NCI-H446 treated with DMSO at 0.1 percent for 48 hours (cell line): ENCODE results near the gene PRPF6.

Experiments
- DNase-seq: peaks from one replicate; lab custom pipeline; 2025; lab: John Stamatoyannopoulos, UW

Gene PRPF6

DNA sequence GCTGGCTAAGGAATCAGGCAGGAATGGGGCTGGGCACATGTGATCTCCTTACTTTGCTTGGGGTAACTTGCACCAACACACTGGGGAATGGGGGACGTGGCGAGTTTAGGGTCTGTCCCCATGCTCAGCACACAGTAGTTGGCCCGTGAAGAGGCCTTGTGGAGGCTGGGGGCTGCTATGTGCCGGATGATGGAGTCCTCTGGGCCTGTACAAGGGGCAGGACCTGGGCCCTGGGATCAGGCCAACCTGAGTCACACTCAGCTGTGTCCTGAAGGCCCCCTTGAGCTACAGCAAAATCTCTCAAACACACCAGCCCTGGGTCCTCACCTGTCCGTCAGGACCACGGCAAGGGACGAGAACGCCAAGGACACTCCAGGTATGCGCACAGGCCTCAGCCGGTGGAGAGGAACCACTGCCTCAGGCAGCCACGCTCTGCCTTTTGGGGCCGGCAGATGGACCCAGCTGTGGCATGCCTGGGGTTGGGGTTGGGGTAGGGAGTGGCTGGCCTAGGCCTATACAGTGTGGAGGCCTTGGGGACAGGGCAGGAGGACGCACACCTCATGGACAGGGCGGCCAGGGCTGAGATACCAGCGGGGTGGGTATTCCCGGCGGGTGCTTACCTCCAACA is 35.8 kb upstream of the PRPF6 start:
- no peak for DNase-seq

DNA sequence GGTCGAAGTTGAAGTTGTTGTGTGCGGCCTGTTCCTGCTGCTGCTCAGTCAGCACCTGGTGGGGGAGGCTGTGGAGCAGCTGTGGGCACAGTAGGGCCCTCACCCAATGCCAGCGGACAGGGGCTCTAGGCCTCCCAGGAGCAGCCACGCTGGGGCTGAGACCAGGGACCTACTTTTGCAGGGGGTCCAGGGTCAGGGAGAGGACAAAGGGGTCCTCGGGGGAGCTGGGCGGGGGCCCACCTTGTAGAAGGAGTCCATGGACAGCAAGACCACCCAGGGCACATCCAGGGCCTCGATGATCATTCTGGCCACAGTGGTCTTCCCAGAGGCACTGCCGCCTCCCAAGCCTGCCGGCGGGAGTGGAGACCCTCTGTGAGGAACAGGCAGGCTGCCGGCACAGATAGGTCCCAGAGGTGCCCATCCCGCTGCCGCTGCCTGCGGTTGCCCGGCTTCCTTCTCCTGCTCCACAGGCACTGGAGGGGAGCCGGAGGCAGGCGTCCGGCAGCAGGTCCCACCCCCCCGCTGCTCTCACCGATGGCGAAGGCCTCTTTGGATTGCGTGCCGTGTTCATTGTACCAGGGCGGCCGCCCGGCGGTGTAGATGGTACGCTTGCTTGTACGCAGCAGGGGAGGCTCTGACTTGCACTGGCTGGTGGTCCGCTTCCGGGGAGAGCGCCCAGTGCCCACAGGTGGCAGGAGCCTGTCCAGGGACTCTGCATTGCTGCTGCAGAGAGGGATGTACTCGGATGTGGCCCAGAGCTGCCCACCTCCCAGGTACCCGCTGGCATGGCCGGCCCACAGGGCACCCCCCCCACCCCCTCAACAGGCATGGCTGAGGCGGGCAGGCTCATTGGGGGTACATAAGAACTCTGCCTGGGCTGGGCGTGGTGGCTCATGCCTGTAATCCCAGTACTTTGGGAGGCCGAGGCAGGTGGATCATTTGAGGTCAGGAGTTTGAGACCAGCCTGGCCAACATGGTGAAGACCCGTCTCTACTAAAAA is 34.7 kb upstream of the PRPF6 start:
- no peak for DNase-seq

DNA sequence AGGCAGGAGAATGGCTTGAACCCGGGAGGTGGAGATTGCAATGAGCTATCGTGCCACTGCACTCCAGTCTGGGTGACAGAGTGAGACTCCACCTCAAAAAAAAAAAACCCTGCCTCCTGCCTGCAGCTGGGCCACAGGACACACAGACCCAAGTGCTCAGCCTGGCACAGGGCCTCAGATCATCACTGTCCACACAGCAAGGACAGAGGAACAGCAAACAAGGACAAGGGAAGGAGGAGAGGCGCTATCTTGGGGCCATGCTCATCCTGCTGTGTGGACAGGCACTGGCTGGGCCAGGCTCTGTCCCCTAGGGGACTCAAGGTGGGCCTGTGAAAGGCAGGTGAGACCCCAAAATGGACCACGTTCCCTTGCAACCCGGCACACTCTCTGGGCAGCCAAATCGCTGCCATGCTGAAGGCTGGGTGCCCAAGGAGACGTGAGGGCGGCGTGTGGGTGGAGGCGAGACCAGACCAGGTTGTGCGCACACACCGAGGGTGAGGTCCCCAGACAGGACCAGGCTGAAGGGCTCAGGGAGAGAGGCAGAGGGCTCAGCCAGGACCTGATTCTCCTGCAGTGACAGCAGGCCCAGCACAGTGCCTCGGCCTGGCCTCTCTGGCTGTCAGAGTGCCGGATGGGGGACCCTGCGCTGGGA is 33.8 kb upstream of the PRPF6 start:
- no peak for DNase-seq

DNA sequence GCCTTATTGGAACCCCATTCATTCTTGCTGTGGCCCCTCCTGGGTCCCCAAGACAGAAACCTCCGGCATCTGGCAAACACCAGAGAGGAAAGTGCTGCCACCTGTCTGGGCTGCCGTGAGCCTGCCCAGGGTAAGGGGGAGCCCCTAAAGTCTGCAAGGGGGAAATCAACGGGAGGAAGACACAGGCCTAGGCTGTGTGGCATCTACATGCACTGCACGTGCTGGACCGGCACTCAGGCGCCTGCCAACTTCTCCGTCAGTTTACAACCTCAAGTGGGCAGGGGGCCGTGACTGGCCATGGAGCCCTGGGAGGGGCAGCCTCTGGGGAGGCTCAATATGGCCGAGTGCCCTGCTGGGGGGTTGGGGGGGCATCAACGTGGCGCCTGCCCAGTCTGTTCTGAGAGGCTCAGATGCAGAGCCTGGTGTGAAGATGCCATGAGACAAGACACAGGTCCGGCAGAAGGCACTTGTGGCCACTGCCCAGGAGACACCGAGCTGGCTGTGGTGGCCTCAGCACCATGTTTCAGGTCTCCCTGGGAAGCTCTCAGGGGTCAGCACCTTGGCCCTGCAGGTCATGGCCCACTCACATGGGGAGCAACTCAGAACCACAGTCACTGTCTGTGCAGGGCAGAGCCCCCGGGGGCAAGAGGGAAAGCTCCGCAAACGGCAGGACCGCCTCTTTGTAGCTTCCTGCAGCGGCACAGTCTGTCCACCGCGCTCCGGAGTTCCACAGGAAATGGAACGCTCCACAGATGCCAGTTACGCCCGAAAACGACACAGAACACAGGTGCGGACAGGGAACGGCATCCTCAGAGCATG is 33.1 kb upstream of the PRPF6 start:
- no peak for DNase-seq

DNA sequence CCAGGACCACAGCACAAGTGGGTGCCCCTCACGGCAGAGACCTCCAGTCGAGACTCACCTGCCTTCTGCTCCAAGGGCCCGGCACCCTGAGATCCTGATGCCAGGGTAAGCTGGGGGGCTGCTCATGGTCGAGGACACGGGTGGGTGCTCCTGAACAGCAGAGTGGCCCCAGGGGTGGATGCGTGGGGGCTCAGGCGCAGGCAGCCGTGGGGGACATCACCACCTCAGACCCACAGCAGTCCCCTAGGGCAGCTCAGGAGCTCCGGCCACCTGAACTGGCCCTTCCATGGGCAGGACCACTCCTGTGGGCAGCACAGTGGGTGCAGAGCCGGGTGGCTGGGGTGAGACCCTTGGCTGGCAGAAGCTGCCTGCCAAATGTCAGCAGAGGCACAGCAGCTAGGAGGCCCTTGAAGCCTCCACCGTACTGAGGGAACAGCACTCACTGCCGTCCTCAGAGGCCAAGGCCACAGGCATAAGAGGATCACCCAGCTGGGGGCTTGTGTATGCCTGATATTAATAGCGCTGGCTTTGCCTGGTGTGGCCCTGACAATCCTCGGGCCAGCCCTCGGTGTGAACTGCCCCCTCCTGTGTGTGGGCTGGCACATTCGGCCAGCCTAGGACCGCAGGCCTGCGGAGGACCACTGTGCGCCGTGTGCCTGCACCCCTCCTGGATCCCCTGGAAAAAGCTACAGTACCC is 30.1 kb upstream of the PRPF6 start:
- DNase-seq = no peak

DNA sequence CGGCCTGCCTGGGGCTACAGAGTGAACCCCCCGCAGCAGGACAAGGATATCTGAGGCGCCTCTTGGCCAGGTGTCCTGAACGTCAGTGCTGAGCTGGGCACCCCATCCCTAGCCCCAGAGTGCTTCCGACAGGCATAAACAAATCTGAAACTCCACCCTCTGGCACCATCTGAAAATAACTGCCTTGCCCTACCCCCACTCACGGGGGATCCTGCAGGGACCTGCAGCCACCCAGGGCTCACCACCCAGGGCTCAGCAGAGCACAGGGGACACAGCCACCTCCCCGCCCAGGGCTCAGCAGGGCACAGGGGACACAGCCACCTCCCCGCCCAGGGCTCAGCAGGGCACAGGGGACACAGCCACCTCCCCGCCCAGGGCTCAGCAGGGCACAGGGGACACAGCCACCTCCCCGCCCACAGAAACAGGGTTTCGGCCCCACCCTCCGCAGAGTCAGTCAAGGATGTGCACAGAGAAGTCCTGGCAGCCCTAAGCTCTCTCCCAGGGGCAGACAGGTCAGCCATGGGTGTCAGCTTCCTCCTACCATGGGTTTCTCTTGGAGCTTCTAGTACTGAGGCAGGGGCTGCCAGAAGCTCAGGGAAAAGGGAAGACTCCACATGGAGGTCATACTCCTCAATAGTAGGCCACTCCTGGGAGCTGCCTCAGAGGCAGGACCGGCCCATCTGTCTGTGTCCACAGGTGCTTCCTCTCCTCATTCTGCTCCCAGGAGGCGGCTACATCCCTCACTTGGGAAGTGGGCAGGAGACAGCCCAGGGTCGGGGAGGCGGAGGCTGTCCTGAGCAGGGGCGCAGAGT is 29.3 kb upstream of the PRPF6 start:
- DNase-seq = no peak

DNA sequence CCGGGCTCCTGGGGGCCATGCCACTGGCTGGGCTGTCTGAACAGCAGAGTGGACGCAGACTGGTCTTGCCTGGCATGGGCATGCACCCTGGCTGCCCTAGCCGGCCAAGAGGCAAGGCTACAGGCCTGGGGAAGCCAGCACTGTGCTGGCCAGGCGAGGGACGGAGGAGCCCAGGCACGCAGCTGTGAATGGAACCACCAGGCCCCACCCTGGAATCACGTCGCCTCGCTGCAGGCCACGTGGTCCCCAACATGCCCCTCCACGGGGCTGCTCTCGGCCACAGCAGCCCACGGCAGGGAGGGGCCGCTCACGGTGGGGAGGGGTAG is 28.8 kb upstream of the PRPF6 start:
- DNase-seq = no peak

DNA sequence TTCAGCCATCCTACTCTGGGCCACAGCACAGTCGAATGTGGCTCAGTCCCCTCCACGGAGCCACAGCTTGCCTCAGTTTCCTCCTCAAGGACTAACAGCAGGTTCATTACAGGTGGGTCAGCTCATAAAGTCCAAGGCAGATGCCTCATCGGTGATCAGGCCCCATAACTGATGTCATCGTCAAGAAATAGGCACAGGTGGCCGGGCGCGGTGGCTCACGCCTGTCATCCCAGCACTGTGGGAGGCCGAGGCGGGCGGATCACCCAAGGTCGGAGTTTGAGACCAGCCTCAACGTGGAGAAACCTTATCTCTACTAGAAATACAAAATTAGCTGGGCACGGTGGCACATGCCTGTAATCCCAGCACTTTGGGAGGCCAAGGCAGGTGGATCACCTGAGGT is 28.2 kb upstream of the PRPF6 start:
- no peak for DNase-seq

DNA sequence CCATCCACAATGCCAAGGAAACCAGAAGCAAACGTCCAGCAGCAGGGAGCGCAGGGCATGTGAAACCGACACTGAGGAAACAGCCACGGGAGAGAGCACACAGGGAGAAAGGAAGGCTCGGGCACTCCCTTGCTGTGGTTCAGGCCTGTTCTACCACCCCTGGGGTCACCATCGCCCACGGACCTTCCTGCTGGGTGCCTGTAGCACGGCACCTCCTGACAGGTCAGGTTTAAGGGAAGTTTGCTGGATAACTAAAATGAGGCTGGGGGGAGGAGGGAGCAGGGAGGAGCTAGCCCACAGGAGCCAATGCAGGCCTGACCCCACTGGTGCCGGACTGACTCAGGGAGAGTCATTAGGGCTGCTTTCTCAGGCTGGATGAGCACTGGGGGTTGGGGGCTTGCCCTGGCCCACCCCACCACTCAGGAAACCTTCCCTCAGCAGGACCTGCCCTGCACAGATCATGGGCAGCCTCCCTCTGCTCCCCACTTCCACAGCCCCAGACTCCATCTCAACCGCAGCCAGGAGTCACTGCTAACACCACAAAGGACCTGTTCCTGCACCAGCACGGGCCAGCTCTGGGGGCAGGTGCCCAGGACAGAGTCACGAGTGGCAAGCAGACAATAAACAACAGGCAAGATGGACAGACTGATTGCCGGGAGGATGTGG is 27.0 kb upstream of the PRPF6 start:
- no peak for DNase-seq

DNA sequence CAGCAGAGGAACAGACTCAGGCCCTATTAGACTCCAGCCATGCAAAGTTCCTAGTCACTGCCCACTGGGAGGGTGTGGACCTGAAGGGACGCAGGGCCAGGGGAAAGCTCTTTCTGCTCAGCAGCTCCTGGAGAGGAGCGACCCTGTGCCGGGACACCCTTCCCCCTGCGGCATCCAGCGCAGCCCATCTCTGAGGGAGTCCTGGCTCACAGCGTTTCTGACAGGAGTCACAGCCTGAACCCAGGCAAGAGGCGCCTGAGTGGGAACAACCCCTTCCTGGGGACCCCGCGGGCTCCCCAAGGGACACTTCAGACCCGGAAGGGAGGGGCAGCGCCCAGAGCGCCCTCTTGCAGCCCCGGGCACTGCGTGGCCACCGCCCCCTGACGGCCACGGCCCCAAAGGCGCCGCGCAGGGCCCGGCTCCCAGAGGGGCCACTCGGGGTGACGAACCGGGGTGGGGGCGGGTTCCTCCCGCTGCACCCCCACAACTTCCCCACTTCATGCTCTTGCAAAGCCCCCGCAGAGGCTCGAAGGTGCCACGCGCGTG is 25.6 kb upstream of the PRPF6 start:
- DNase-seq = no peak

DNA sequence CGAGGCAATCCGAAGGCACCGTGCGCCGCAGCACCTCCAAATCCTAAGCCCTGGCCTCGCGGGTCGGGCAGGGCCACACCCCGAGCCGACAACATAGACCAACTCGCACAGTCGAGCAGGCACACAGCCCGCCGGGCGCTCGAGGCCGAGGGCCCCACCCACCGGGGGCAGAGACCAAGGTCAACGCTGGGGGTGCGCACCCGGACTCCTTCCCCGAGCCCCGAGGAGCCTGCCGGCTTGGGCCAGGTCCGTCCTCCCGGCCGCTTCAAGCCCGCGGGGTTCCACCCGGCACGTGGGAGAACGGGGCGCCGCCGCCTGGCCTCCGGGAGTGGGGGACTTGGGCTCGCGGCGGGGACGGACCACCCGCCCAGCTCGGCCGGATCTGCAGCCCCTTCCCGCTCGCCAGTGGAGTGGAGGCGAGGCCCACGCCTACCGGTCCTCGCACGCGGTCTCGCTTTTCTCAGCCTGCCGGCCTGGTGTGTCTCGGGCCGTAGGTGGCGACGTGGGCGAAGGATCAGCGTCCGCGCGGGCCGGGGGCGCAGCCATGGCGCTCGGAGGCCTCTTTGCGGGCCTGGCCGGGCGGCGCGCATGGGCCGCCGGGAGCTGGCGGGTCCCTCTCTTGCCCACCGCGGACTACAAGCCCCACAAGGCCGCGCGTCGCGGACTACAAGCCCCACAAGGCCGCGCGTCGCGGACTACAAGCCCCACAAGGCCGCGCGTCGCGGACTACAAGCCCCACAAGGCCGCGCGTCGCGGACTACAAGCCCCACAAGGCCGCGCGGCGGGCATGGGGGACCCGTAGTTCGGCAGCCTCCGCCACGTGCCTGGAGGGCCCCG is 24.9 kb upstream of the PRPF6 start, which contains the start of gene UCKL1:
Gene UCKL1 (minus strand): TSS at position 590 of the 837 bp plus-strand sequence. CDS start 44 bp downstream, at position 546.
- peak; percentile 81 for DNase-seq

DNA sequence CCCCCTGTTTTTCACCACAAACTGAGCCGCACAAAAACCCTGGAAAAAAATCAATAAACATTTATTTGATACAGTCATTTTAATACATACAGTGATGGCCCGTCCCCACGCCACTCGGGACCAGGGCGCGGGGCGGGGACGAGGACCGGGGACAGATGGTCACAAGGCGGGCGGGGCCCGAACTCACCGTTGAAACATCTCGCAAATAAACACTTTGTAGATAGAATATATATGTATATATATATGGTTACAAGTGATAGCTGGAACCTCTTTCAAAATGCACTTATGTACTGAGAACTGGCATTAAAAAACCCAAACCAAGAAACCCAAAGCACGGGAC is 24.3 kb upstream of the PRPF6 start:
- DNase-seq = no peak

DNA sequence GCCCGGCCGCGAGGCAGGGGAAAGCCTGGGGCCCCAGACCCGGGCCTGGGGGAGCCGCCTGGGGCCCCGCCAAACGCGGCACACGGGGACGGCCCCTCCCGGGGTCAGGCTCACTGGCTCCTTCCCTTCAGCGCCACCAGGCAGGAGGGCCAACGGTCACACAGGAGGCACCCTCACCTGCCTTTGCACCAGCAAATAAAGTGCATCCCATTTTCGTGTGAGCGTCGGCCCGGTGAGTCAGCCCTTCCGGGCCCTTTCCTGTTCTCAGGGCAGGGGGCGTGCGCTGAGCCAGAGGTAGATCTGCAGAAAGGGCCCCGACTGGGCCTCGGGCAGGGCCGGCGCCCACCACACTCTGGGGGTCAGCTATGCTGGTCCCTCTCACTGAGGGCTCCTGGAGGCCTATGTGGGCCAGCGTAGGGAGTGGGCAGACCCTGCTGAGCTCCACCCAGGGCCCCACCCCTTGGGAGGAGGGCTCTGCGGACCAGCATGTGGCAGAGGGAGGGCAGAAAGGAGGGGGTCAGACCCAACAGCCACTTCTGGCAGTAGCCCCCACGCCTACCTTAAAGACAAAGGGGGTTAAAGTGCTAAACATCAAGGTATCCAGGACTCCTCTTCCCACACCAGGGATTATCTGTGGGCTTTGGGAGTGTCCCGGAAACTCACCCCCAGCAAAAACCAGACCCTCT is 23.8 kb upstream of the PRPF6 start:
- DNase-seq = no peak

DNA sequence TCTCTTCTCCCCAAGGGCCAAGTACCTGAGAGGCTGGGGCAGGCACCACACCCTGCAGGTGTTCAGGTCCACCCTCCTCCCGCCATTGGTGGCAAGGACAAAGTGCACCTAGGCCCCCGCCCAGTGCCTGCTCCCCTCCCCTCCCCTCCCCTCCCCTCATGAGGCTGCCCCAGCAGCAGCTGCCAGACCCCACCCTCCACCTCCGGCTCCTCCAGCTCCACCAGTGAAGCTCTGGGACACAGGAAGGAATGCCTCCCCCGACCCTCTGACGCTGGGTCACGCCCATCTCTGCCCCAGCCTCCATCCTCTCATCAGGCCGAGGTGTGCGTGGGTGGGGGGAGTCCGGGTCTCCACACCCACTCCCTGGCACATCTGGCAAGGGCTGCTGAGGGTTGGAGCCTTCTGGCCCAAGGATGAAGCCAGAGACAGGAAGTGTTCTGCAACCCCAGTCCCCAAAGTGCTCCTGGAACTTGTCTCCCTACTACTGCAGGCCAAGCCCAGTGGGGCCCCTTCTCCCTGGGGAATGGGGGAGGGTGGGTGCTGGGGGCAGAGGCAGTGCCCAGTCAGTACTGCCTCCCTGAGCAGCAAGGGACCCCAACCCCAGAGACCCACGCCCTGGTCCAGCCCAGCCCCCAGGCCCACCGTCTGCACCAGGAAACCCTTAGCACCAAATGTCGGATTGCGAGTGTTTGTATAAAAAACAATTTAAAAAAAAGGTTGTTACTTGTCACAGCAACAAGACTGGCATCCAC is 23.1 kb upstream of the PRPF6 start:
- DNase-seq = no peak

DNA sequence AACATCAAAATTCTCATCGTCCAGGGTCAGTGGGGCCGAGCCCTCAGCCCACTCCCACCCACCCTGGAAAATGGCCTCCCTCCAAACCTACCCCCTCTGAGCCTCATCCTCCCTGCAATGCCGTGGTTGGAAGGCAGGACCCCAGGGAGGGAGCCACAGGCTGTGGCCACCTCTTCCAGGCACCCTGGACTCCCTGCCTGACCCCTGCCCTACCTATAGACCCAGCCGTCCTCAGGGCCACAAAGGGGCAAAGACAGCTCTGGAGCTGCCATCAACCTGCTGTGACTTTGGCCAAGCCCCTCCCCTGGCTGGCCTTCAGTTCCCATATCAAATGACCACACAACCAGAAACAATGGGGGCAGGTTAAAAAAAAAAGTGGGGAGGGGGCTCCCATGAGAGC is 22.5 kb upstream of the PRPF6 start:
- no peak for DNase-seq

DNA sequence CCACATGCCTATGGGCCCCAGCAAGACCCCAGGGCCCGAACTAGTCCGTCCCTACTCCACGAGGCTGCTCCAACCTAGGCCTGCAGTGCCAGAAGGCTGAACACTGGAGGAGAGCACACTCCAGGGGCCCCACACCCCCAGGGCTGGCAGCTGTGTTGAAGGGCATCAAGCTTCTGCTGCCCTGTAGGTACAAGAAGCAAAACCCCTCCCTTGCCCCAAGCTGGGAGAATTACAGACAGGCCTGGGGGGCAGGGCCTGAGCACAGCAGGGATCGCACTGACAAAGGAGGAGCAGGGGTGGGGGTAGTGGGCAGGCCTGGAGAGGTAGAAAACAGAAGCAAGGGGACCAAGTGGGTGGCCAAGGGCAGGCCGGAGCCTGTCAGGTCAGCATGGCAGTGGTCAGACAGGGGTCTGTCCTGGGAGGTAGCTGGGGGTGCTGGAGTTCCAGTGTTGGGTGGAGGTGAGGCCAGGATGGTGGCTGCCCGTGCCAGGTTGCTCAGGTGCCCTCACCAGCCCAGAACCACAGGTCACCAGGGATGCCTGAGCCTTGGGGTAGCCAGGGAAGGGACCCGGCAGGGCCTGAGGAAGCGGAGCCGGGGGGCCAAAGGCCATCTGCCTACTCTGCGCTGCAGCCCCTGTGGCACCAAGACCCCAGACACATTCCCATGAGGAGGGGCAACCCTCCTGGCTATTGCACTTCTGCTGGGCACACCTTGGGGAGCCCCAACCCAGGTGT is 21.8 kb upstream of the PRPF6 start:
- no peak for DNase-seq

DNA sequence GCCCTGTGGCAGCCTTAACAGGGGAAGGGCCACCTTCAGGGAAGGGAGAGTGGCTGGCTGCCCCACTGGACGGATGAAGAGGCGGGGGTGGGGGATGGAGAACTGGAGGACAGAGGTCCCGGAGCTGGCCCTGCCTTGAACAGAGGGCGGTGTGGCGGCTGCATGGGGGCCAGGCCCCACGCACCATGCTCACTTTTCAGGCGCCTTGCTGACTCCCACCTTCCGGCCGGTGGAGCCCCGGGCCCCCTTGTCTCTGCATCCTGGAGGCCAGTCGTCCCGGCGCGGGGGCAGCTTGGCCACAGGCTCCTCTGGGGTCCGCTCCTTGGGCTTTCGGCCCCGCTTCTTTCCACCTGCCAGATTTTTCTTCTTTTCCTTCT is 21.2 kb upstream of the PRPF6 start:
- no peak for DNase-seq
